Prostate gland (tissue), 2 donors: ENCODE data around the gene CTNNA1.

ENCODE experiments used
- POLR2A ChIP-seq: fragments of 450-650 bp; IDR thresholded peaks from one replicate; pipeline ENCODE4 v1.6.1; 2016; ENCODE audit warnings: antibody characterized with exemption, mild to moderate bottlenecking
- POLR2AphosphoS5 ChIP-seq: sonication (generic); formaldehyde crosslinking; IDR thresholded peaks from one replicate; pipeline ENCODE4 v1.6.1; 2017; ENCODE audit warnings: antibody characterized with exemption
- TF ChIP-seq, protein P1 (sequence below), 4 experiments: fragments of 200-600 bp in 2 of 4; fragments of 450-650 bp in 2 of 4; sonication (generic) in 2 of 4; IDR thresholded peaks; 1 replicate in 3 of 4; 2 replicates in 1 of 4; pipeline ENCODE4 v1.5.1; 2016 to 2019; ENCODE audit warnings: antibody characterized with exemption in 4 of 4, mild to moderate bottlenecking in 2 of 4, moderate library complexity in 2 of 4

GRCh38 chr5:138884094-138884493 lies 130.9 kb downstream of the CTNNA1 start:
- TF ChIP-seq, protein P1, sequence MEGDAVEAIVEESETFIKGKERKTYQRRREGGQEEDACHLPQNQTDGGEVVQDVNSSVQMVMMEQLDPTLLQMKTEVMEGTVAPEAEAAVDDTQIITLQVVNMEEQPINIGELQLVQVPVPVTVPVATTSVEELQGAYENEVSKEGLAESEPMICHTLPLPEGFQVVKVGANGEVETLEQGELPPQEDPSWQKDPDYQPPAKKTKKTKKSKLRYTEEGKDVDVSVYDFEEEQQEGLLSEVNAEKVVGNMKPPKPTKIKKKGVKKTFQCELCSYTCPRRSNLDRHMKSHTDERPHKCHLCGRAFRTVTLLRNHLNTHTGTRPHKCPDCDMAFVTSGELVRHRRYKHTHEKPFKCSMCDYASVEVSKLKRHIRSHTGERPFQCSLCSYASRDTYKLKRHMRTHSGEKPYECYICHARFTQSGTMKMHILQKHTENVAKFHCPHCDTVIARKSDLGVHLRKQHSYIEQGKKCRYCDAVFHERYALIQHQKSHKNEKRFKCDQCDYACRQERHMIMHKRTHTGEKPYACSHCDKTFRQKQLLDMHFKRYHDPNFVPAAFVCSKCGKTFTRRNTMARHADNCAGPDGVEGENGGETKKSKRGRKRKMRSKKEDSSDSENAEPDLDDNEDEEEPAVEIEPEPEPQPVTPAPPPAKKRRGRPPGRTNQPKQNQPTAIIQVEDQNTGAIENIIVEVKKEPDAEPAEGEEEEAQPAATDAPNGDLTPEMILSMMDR (IDR thresholded peaks at IDR 0.05), result no peak
- TF ChIP-seq POLR2AphosphoS5, result no peak
- TF ChIP-seq POLR2A, result no peak
